Right lobe of liver (tissue), 4 donors: Measurements from ENCODE around the gene TAGLN3.

Experiments used
- POLR2A ChIP-seq: fragments of 450-650 bp; IDR thresholded peaks from one replicate; pipeline ENCODE4 v1.6.1; 2017; ENCODE audit warnings: antibody characterized with exemption, mild to moderate bottlenecking
- TF ChIP-seq, protein P1 (sequence below), 4 donors: fragments of 200-600 bp in 3 of 4; fragments of 450-650 bp in 1 of 4; IDR thresholded peaks; one replicate each; pipeline versions ENCODE4 v1.5.1 to v1.8.0; 2016 to 2022; ENCODE audit warnings: antibody characterized with exemption in 4 of 4, mild to moderate bottlenecking in 2 of 4
- donor health status: DM: no; HTN: no; CAD: no.
- donor health status: DM: no; HTN: no; CAD: no.
- donor health status: DM: no; HTN: yes; CAD: no.

DNA sequence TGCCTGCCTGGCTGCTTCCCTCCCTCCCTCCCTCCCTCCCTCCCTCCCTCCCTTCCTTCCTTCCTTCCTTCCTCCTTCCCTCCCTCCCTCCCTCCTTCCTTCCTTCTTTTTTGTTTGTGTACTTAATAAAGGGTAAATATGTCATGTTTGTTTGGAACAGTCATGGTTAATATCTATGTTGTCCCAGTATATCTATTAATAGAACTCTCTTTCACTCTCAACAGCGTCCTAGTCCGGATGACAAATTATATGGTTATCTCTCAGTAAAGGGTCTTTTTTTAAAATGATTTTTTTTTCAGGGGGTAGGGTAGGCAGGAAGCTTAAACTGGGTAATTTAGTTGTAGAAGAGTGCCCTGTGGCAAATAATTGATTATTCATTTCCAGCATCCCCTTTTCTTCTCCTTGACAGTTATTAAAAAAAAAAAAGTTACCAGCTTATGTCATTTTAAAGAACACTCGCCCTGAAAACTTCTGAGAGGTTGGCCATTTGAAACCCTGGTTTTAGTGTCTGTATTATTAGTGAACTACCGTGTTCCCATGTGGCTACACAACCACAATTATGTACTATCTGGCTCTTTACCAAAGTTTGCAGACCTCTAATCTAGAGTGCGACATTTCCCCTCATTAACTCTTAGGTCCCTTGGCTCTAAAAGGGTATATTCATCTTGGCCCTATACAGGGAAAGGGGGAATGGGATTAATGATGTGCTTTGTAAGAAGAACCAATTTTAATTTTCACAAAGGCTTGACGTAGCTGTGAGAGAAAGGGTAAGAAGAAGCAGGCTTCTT is 13.7 kb downstream of the TAGLN3 start:
- TF ChIP-seq, protein P1, sequence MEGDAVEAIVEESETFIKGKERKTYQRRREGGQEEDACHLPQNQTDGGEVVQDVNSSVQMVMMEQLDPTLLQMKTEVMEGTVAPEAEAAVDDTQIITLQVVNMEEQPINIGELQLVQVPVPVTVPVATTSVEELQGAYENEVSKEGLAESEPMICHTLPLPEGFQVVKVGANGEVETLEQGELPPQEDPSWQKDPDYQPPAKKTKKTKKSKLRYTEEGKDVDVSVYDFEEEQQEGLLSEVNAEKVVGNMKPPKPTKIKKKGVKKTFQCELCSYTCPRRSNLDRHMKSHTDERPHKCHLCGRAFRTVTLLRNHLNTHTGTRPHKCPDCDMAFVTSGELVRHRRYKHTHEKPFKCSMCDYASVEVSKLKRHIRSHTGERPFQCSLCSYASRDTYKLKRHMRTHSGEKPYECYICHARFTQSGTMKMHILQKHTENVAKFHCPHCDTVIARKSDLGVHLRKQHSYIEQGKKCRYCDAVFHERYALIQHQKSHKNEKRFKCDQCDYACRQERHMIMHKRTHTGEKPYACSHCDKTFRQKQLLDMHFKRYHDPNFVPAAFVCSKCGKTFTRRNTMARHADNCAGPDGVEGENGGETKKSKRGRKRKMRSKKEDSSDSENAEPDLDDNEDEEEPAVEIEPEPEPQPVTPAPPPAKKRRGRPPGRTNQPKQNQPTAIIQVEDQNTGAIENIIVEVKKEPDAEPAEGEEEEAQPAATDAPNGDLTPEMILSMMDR (IDR thresholded peaks at IDR 0.05): no peak
- TF ChIP-seq POLR2A: no peak
